BLaER1 (cell line): Measurements from ENCODE around the gene AP2B1.
A peak's percentile ranks its signal among the peaks of the same experiment; 100 is the strongest.
"Not testable (repeated sequence)": the region's sequence is repeated elsewhere in the genome, so short reads cannot be mapped to it uniquely, and the experiment has no call there.

Experiments
- H3K27ac ChIP-seq: shearing (Covaris generic); formaldehyde crosslinking; 2 replicates; pipeline ENCODE4 v1.8.1; 2022
- H3K27me3 ChIP-seq: shearing (Covaris generic); formaldehyde crosslinking; 2 replicates; pipeline ENCODE4 v1.8.1; 2022
- H3K36me3 ChIP-seq: shearing (Covaris generic); formaldehyde crosslinking; 2 replicates; pipeline ENCODE4 v1.8.1; 2022
- H3K4me1 ChIP-seq: shearing (Covaris generic); formaldehyde crosslinking; 2 replicates; pipeline ENCODE4 v1.8.1; 2022
- H3K4me2 ChIP-seq: shearing (Covaris generic); formaldehyde crosslinking; 2 replicates; pipeline ENCODE4 v1.8.1; 2022
- H3K4me3 ChIP-seq: shearing (Covaris generic); formaldehyde crosslinking; 2 replicates; pipeline ENCODE4 v1.8.1; 2022
- H3K9ac ChIP-seq: shearing (Covaris generic); formaldehyde crosslinking; 2 replicates; pipeline ENCODE4 v1.8.1; 2022
- H3K9me3 ChIP-seq: shearing (Covaris generic); formaldehyde crosslinking; 2 replicates; pipeline ENCODE4 v1.8.1; 2022
- H4K20me1 ChIP-seq: shearing (Covaris generic); formaldehyde crosslinking; 2 replicates; pipeline ENCODE4 v1.8.1; 2022
- Cebpa-rat ChIP-seq: shearing (Covaris generic); IDR thresholded peaks from 2 replicates; pipeline ENCODE4 v1.8.1; 2022

The AP2B1 gene

GRCh38 chr17:35548208-35548810, 38.8 kb upstream of the AP2B1 start:
- no peaks in the 10 kb centered on the region for H3K27me3 ChIP-seq
- no peak overlapping the region for H3K4me3 ChIP-seq
- H3K4me2 ChIP-seq: no peak overlapping the region
- no peaks in the 10 kb centered on the region for H3K36me3 ChIP-seq
- H4K20me1 ChIP-seq: no peaks in the 10 kb centered on the region
- no peaks in the 10 kb centered on the region for H3K9me3 ChIP-seq
- peaks cover 15% of the 10 kb centered on the region for H3K4me1 ChIP-seq
- TF ChIP-seq Cebpa-rat: no peak
- no peak overlapping the region for H3K9ac ChIP-seq
- H3K27ac ChIP-seq: no peak overlapping the region

- Histone ChIP-seq H3K4me2 (no peak overlapping the region), H3K27ac (no peak overlapping the region), H3K9me3 (no peaks in the 10 kb centered on the region), H3K4me1 (peaks cover 8% of the 10 kb centered on the region), H3K36me3 (no peaks in the 10 kb centered on the region), H4K20me1 (no peaks in the 10 kb centered on the region), H3K4me3 (no peak overlapping the region), H3K27me3 (no peaks in the 10 kb centered on the region), H3K9ac (no peak overlapping the region)
- TF ChIP-seq Cebpa-rat: no peak
These were observed 38.1 kb upstream of the AP2B1 start for GRCh38 chr17:35548978-35549377.

- Histone ChIP-seq H3K27me3 (no peaks in the 10 kb centered on the region), H3K4me2 (no peak overlapping the region), H4K20me1 (no peaks in the 10 kb centered on the region)
These were observed 33.8 kb upstream of the AP2B1 start for GRCh38 chr17:35553310-35553709.

GRCh38 chr17:35554668-35555067, 32.5 kb upstream of the AP2B1 start:
- Histone ChIP-seq H3K4me2 (no peak overlapping the region), H3K4me3 (no peak overlapping the region), H3K27ac (no peak overlapping the region), H3K27me3 (no peaks in the 10 kb centered on the region), H3K9ac (no peak overlapping the region), H4K20me1 (no peaks in the 10 kb centered on the region), H3K36me3 (no peaks in the 10 kb centered on the region), H3K4me1 (peaks cover 9% of the 10 kb centered on the region), H3K9me3 (no peaks in the 10 kb centered on the region)
- no peak for TF ChIP-seq Cebpa-rat

More at GRCh38 chr17:35553310-35553709, 33.8 kb upstream of the AP2B1 start:
- Histone ChIP-seq H3K36me3 (no peaks in the 10 kb centered on the region), H3K4me1 (no peaks in the 10 kb centered on the region; the same call in 1 of the 2 replicates), H3K9me3 (no peaks in the 10 kb centered on the region), H3K9ac (no peak overlapping the region), H3K27ac (no peak overlapping the region), H3K4me3 (no peak overlapping the region)
- no peak for TF ChIP-seq Cebpa-rat

DNA sequence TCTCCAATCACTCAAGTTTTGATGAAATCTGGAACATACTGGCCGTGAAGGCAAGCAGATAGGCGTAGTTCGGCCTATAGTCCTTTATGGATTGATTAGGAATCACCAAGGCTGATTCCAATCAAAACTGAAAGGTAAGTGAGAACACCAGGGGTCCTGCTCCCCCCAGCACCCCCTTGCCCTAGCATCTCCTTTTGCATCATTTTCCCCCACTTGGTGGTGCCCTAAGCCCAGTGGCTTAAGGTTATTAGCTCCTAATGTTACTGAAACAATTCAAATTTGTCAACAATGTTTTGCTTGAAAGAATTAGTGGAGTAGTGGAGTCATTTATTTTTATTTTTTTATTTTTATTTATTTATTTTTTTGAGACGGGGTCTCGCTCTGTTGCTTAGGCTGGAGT, 31.4 kb upstream of the AP2B1 start:
- TF ChIP-seq Cebpa-rat: no peak
- no peak overlapping the region for H3K9ac ChIP-seq
- H3K4me3 ChIP-seq: no peak overlapping the region
- peaks cover 15% of the 10 kb centered on the region for H3K4me1 ChIP-seq
- no peaks in the 10 kb centered on the region for H4K20me1 ChIP-seq
- H3K27ac ChIP-seq: no peak overlapping the region
- H3K9me3 ChIP-seq: no peaks in the 10 kb centered on the region
- no peaks in the 10 kb centered on the region for H3K36me3 ChIP-seq
- H3K27me3 ChIP-seq: no peaks in the 10 kb centered on the region
- H3K4me2 ChIP-seq: no peak overlapping the region

DNA sequence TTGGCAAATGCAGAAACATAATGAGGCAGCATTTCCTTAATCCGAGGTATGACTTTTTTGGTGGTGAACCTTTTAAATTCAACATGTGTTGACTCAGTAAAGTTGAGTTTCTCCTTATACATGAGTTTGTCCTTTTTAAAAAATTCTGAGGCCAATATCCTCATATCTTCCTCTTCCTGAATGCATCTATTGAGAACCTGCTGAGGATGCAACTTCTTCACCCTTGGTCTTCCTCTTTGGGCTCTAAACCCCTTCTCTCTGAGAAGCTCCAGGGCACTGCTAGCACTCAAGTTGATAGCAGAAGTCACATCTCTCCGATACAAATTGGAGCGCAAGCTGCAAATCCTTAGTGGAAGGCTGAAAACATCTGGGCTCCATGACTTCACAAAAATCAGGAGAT, 29.8 kb upstream of the AP2B1 start:
- Histone ChIP-seq H3K36me3 (no peaks in the 10 kb centered on the region), H3K9me3 (no peaks in the 10 kb centered on the region), H3K4me1 (peaks cover 15% of the 10 kb centered on the region), H3K4me3 (no peak overlapping the region), H3K27ac (no peak overlapping the region), H3K27me3 (no peaks in the 10 kb centered on the region), H3K9ac (no peak overlapping the region), H4K20me1 (no peaks in the 10 kb centered on the region), H3K4me2 (no peak overlapping the region)
- TF ChIP-seq Cebpa-rat: no peak

DNA sequence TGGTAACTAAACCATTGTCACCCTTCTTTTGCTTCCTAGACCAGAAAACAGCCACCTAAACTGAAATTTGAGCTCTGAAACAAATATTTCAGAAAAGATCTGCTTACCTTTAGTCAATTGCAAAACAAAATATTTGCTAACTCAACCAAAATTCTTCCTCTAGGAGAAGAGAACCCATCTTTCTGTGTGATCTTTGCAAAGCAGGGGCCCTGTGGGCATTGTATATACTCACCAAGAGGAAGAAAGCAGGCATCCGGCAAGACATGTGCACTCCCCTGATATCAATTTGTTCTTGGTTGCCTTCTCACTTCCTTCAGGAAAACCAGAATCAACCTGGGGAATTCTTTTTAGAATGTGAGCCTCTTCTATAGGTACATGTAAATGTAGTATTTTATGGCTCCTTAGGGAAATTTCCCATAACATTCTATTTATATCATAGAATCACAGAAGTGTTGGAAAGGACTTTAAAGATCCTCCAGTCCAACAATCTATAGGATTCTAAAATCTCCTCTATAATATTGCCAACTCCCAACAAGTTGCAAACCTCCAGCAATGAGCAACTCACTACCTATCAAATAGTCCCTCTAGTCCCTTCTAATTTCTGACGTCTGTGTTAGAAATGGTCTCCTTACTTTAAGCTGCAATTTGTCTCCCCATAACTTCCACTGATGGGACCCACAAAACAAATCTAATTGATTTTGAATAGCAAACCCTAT, 27.5 kb upstream of the AP2B1 start:
- Histone ChIP-seq H3K9me3 (no peaks in the 10 kb centered on the region), H3K9ac (no peak overlapping the region), H4K20me1 (no peaks in the 10 kb centered on the region), H3K4me1 (peaks cover 15% of the 10 kb centered on the region), H3K36me3 (no peaks in the 10 kb centered on the region), H3K4me3 (no peak overlapping the region), H3K4me2 (peak overlapping the region; percentile 48; the same call in 1 of the 2 replicates), H3K27me3 (no peaks in the 10 kb centered on the region), H3K27ac (no peak overlapping the region)
- TF ChIP-seq Cebpa-rat: no peak

- H3K27me3 ChIP-seq: no peaks in the 10 kb centered on the region
- no peaks in the 10 kb centered on the region for H3K9me3 ChIP-seq
- H3K27ac ChIP-seq: no peak within 1 kb of the TSS
- no peaks in the 10 kb centered on the region for H3K36me3 ChIP-seq
- H4K20me1 ChIP-seq: no peaks in the 10 kb centered on the region
- TF ChIP-seq Cebpa-rat: no peak
- H3K4me3 ChIP-seq: no peak within 1 kb of the TSS
- H3K4me1 ChIP-seq: peaks cover 15% of the 10 kb centered on the region
- no peak within 1 kb of the TSS for H3K9ac ChIP-seq
- peak within 1 kb of the TSS; percentile 48; the same call in 1 of the 2 replicates for H3K4me2 ChIP-seq
These were observed 26.4 kb upstream of the AP2B1 start, which contains the start of gene SLFN14 for GRCh38 chr17:35560703-35561102. TSS of gene SLFN14 (minus strand) at chr17:35560819. CDS start at chr17:35558062, 2,757 bp downstream.

GRCh38 chr17:35563181-35563580, 23.9 kb upstream of the AP2B1 start:
- H3K4me2 ChIP-seq, H3K4me3 ChIP-seq, H3K27me3 ChIP-seq, H3K36me3 ChIP-seq, H4K20me1 ChIP-seq, H3K9me3 ChIP-seq, H3K9ac ChIP-seq, H3K27ac ChIP-seq: not testable (repeated sequence)
- peaks cover 21% of the 10 kb centered on the region for H3K4me1 ChIP-seq

- Histone ChIP-seq H3K27me3 (no peaks in the 10 kb centered on the region), H4K20me1 (peaks cover 17% of the 10 kb centered on the region; the same call in 1 of the 2 replicates), H3K4me1 (peaks cover 40% of the 10 kb centered on the region), H3K27ac (peak overlapping the region; percentile 80; the same call in 1 of the 2 replicates), H3K4me3 (peak overlapping the region; percentile 85), H3K36me3 (peaks cover 7% of the 10 kb centered on the region; the same call in 1 of the 2 replicates), H3K9ac (peak overlapping the region; percentile 90), H3K4me2 (peak overlapping the region; percentile 96), H3K9me3 (no peaks in the 10 kb centered on the region)
- TF ChIP-seq Cebpa-rat: no peak
These were observed 20.2 kb upstream of the AP2B1 start for GRCh38 chr17:35566968-35567367.
